Measurements from ENCODE around the gene WSCD2.

WSCD2 gene

GRCh38 chr12:108240027-108240785 lies 111.1 kb downstream of the WSCD2 start:
- Histone ChIP-seq H3K27me3 (replicated peaks; ENCODE audit: insufficient read depth, low read length) (no peaks in the 10 kb centered on the region; the same call in 1 of the 2 replicates), H3K4me3 (ENCODE audit: low read length) (no peak overlapping the region)
- DNase-seq = no peak

GRCh38 chr12:108240928-108241327 lies 111.8 kb downstream of the WSCD2 start:
- H3K27ac ChIP-seq (ENCODE audit: low read length) = no peak overlapping the region
- no peaks in the 10 kb centered on the region for H3K79me2 ChIP-seq (ENCODE audit: low read length)
- H2AFZ ChIP-seq (ENCODE audit: low read length) = no peak overlapping the region
- no peaks in the 10 kb centered on the region for H3K4me1 ChIP-seq (ENCODE audit: low read length)
- no peak overlapping the region for H3K4me2 ChIP-seq (ENCODE audit: low read depth, low read length)
- H3K4me3 ChIP-seq (ENCODE audit: low read length) = no peak overlapping the region
- DNase-seq = no peak
- no peaks in the 10 kb centered on the region for H3K9me3 ChIP-seq (replicated peaks; ENCODE audit: insufficient read depth, low read length)
- H3K9me2 ChIP-seq (replicated peaks; ENCODE audit: insufficient read depth, low read length) = no peaks in the 10 kb centered on the region
- no peaks in the 10 kb centered on the region; the same call in 1 of the 2 replicates for H3K27me3 ChIP-seq (replicated peaks; ENCODE audit: insufficient read depth, low read length)
- no peaks in the 10 kb centered on the region for H3K36me3 ChIP-seq (replicated peaks; ENCODE audit: insufficient read depth, low read length)
- no peak overlapping the region for H3K9ac ChIP-seq (ENCODE audit: low read length)
- TF ChIP-seq EZH2 (optimal IDR thresholded peaks at IDR 0.05; ENCODE audit: low read depth, low read length) = no peak
- TF ChIP-seq EZH2phosphoT487 (IDR thresholded peaks at IDR 0.05; ENCODE audit: low read length) = no peak
- TF ChIP-seq, protein P1, sequence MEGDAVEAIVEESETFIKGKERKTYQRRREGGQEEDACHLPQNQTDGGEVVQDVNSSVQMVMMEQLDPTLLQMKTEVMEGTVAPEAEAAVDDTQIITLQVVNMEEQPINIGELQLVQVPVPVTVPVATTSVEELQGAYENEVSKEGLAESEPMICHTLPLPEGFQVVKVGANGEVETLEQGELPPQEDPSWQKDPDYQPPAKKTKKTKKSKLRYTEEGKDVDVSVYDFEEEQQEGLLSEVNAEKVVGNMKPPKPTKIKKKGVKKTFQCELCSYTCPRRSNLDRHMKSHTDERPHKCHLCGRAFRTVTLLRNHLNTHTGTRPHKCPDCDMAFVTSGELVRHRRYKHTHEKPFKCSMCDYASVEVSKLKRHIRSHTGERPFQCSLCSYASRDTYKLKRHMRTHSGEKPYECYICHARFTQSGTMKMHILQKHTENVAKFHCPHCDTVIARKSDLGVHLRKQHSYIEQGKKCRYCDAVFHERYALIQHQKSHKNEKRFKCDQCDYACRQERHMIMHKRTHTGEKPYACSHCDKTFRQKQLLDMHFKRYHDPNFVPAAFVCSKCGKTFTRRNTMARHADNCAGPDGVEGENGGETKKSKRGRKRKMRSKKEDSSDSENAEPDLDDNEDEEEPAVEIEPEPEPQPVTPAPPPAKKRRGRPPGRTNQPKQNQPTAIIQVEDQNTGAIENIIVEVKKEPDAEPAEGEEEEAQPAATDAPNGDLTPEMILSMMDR (IDR thresholded peaks at IDR 0.05; ENCODE audit: low read length) = no peak
- no peaks in the 10 kb centered on the region for H3F3A ChIP-seq (ENCODE audit: insufficient read depth, low read length)
- no peaks in the 10 kb centered on the region for H4K20me1 ChIP-seq (ENCODE audit: insufficient read depth, low read length)

More at GRCh38 chr12:108240027-108240785, 111.1 kb downstream of the WSCD2 start:
- H3K27ac ChIP-seq (ENCODE audit: low read length) = no peak overlapping the region
- no peaks in the 10 kb centered on the region for H3K9me2 ChIP-seq (replicated peaks; ENCODE audit: insufficient read depth, low read length)
- H3K36me3 ChIP-seq (replicated peaks; ENCODE audit: insufficient read depth, low read length) = no peaks in the 10 kb centered on the region
- TF ChIP-seq EZH2 (optimal IDR thresholded peaks at IDR 0.05; ENCODE audit: low read depth, low read length) (no peak), EZH2phosphoT487 (IDR thresholded peaks at IDR 0.05; ENCODE audit: low read length) (no peak)
- TF ChIP-seq, protein P1 (IDR thresholded peaks at IDR 0.05; ENCODE audit: low read length) = no peak
- no peaks in the 10 kb centered on the region for H4K20me1 ChIP-seq (ENCODE audit: insufficient read depth, low read length)
- no peak overlapping the region for H3K9ac ChIP-seq (ENCODE audit: low read length)
- no peaks in the 10 kb centered on the region for H3K9me3 ChIP-seq (replicated peaks; ENCODE audit: insufficient read depth, low read length)
- H3K4me2 ChIP-seq (ENCODE audit: low read depth, low read length) = no peak overlapping the region
- no peaks in the 10 kb centered on the region for H3K79me2 ChIP-seq (ENCODE audit: low read length)
- H2AFZ ChIP-seq (ENCODE audit: low read length) = no peak overlapping the region
- no peaks in the 10 kb centered on the region for H3F3A ChIP-seq (ENCODE audit: insufficient read depth, low read length)
- H3K4me1 ChIP-seq (ENCODE audit: low read length) = no peaks in the 10 kb centered on the region

DNA sequence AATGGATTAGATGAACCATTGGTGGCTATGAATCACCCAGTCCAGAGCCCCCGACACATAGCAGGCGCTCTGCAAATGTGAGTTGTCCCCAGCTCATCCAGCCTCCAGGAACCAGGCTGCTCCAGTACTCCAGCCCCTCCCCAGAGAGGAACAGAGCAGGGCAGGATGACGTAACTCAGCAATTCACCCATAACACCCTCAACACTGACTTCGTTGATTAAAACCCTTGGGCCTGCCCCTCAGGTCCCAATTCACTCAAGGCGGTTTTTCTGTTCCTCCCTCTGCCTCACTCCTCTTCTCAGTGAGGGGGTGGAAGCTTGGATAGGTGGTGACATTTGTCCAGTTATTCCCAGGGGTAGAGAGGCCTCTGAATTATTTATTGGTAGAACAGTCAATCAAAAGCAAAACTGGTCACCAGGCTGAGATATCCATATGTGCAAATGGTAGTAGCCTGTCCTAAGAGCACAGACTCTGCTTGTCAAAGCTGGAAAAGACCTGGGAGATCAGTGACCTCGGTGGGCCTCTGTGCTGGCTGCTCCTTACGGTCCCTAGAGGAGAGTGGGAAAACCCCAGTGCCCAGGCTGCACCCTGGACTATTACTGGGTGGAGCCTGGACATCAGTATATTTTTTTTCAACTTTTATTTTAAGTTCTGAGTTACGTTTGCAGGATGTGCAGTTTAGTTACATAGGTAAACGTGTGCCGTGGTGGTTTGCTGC lies 113.1 kb downstream of the WSCD2 start:
- H2AFZ ChIP-seq (ENCODE audit: low read length) = no peak overlapping the region
- DNase-seq = no peak
- no peak overlapping the region for H3K4me2 ChIP-seq (ENCODE audit: low read depth, low read length)
- TF ChIP-seq EZH2phosphoT487 (IDR thresholded peaks at IDR 0.05; ENCODE audit: low read length) = no peak
- no peak for TF ChIP-seq EZH2 (optimal IDR thresholded peaks at IDR 0.05; ENCODE audit: low read depth, low read length)
- TF ChIP-seq, protein P1 (IDR thresholded peaks at IDR 0.05; ENCODE audit: low read length) = no peak
- H3K36me3 ChIP-seq (replicated peaks; ENCODE audit: insufficient read depth, low read length) = no peaks in the 10 kb centered on the region
- H3K9ac ChIP-seq (ENCODE audit: low read length) = no peak overlapping the region
- H4K20me1 ChIP-seq (ENCODE audit: insufficient read depth, low read length) = no peaks in the 10 kb centered on the region
- no peaks in the 10 kb centered on the region for H3K4me1 ChIP-seq (ENCODE audit: low read length)
- no peaks in the 10 kb centered on the region for H3K9me3 ChIP-seq (replicated peaks; ENCODE audit: insufficient read depth, low read length)
- H3K9me2 ChIP-seq (replicated peaks; ENCODE audit: insufficient read depth, low read length) = no peaks in the 10 kb centered on the region
- no peak overlapping the region for H3K27ac ChIP-seq (ENCODE audit: low read length)
- H3K27me3 ChIP-seq (replicated peaks; ENCODE audit: insufficient read depth, low read length) = no peaks in the 10 kb centered on the region; the same call in 1 of the 2 replicates
- no peaks in the 10 kb centered on the region for H3K79me2 ChIP-seq (ENCODE audit: low read length)
- no peak overlapping the region for H3K4me3 ChIP-seq (ENCODE audit: low read length)
- no peaks in the 10 kb centered on the region for H3F3A ChIP-seq (ENCODE audit: insufficient read depth, low read length)
